ENCODE measurements around the gene NNT. TPM values are rescaled to one million over a fixed set of nuclear protein-coding genes. Genes with fewer than 3 reads are reported as not detected.

The NNT gene
- total and polyA plus RNA-seq, 2 of the 13 experiments (the other 11 are each of a cell fraction or from before 2014, with no cell fraction given): 21.1 to 58.0 TPM

GRCh38 chr5:43701227-43701626, 98.2 kb downstream of the NNT start:
- Histone ChIP-seq H3K79me2 (ENCODE audit: insufficient read depth, low read length) (no peaks in the 10 kb centered on the region), H3K9ac (ENCODE audit: insufficient read depth, low read depth, low read length) (no peak overlapping the region), H3K4me2 (ENCODE audit: low read depth, low read length) (no peak overlapping the region), H3K4me3 (replicated peaks in 1 of 3; ENCODE audit: insufficient read depth in 1 of 3, low read depth in 2 of 3, low read length in 3 of 3) (no peak overlapping the region), H3K27ac (ENCODE audit: extremely low read length, insufficient read depth, low read length) (no peak overlapping the region), H3K9me3 (ENCODE audit: low read length) (peaks cover 5% of the 10 kb centered on the region), H2AFZ (ENCODE audit: low read length) (no peak overlapping the region), H3K27me3 (ENCODE audit: control insufficient read depth in 1 of 2, insufficient read depth in 2 of 2, low read length in 2 of 2) (no peaks in the 10 kb centered on the region), H4K20me1 (ENCODE audit: insufficient read depth, low read length) (no peaks in the 10 kb centered on the region), H3K36me3 (replicated peaks in 1 of 2; ENCODE audit: control insufficient read depth in 1 of 2, insufficient read depth in 2 of 2, low read length in 2 of 2) (peaks cover 0 to 2% of the 10 kb centered on the region in 2 experiments; a peak in 1 of 5 replicates), H3K4me1 (ENCODE audit: insufficient read depth, low read length) (no peaks in the 10 kb centered on the region)
- POLR2A ChIA-PET: no interaction called here
- no peak for ATAC-seq
- no peak for TF ChIP-seq RFXAP (CRISPR knock-in tag; IDR thresholded peaks at IDR 0.05; ENCODE audit: borderline replicate concordance)
- TF ChIP-seq ZNF431 (CRISPR knock-in tag; IDR thresholded peaks at IDR 0.05; ENCODE audit: borderline replicate concordance, low read depth): no peak
- TF ChIP-seq ZNF746 (CRISPR knock-in tag; IDR thresholded peaks at IDR 0.05): no peak
- no peak for TF ChIP-seq CREM (IDR thresholded peaks at IDR 0.05)
- TF ChIP-seq CREM (CRISPR knock-in tag; IDR thresholded peaks at IDR 0.05): no peak
- TF ChIP-seq MNT (IDR thresholded peaks at IDR 0.05): no peak
- TF ChIP-seq HIVEP1 (CRISPR knock-in tag; IDR thresholded peaks at IDR 0.05): no peak
- TF ChIP-seq ZBTB8A (CRISPR knock-in tag; IDR thresholded peaks at IDR 0.05; ENCODE audit: borderline replicate concordance, low read depth): no peak
- TF ChIP-seq RFXANK (CRISPR knock-in tag; IDR thresholded peaks at IDR 0.05): no peak
- no peak for TF ChIP-seq ZNF816 (CRISPR knock-in tag; IDR thresholded peaks at IDR 0.05; ENCODE audit: borderline replicate concordance)
- no peak for TF ChIP-seq LBX2 (CRISPR knock-in tag; IDR thresholded peaks at IDR 0.05; ENCODE audit: borderline replicate concordance)
- TF ChIP-seq ATF7-NPFF (CRISPR knock-in tag; IDR thresholded peaks at IDR 0.05; ENCODE audit: low read depth): no peak
- TF ChIP-seq ZNF264 (CRISPR knock-in tag; IDR thresholded peaks at IDR 0.05): no peak
- TF ChIP-seq ZFP90 (CRISPR knock-in tag; IDR thresholded peaks at IDR 0.05; ENCODE audit: borderline replicate concordance): no peak
- TF ChIP-seq BRD4 (CRISPR knock-in tag; IDR thresholded peaks at IDR 0.05): no peak
- TF ChIP-seq CC2D1A (CRISPR knock-in tag; IDR thresholded peaks at IDR 0.05): no peak
- TF ChIP-seq JARID2 (CRISPR knock-in tag; IDR thresholded peaks at IDR 0.05; ENCODE audit: insufficient replicate concordance): no peak
- in situ Hi-C loops (cut with HindIII; ENCODE audit: extremely low pct_ligation_motif_present, low pct_unique_long_range_greater_than_20kb): no loop called here
- intact Hi-C loops (cut with micrococcal nuclease; ENCODE audit: unreplicated experiment): no loop called here
- no peak for FAIRE-seq
- BruUV-seq (replicated peaks): no TSS peak
- DNase-seq (ENCODE audit: low spot score): no peak
- CTCF ChIA-PET (ENCODE audit: low intra/inter-chr PET ratio, low total read pairs): no interaction called here
- 97% methylated on average over 3 of the region's 3 CpGs for WGBS (ENCODE audit: low lambda C conversion rate)

Data from HepG2 (cell line).